Cardiac septum (tissue), 1 donor: ENCODE data around the gene PSMG1. TPM values are rescaled to one million over a fixed set of nuclear protein-coding genes. Genes with fewer than 3 reads are reported as not detected.

ENCODE experiments used
- DNase-seq: peaks from one replicate; pipeline ENCODE4 v3.0.0-alpha.2; 2020; ENCODE audit warnings: low spot score
- intact Hi-C: fragments of 100-400 bp; cut with DNase I; formaldehyde crosslinking; loops from one replicate; pipeline ENCODE4 v1.14.0; 2022
- total RNA-seq: library from RNA; stranded (reverse); fragmentation: NEBNext Ultra II Directional; extraction: Animal tissue kit (Norgen Biotek cat#: 25700); gene quantifications from one replicate; pipeline ENCODE4 v1.2.1, GENCODE V29; 2021
- donor health status: DM: no; HTN: no; CAD: no.

The PSMG1 gene
- total RNA-seq, 1 donor from 2014 or later, result 27.7 TPM

- no peak for DNase-seq
- intact Hi-C loops, result no loop called here
Observed at GRCh38 chr21:39134288-39134810, 48.9 kb downstream of the PSMG1 start.

GRCh38 chr21:39132248-39132647 lies 51.0 kb downstream of the PSMG1 start:
- no peak for DNase-seq
- intact Hi-C loops, result no loop called here

- intact Hi-C loops, result no loop called here
- DNase-seq, result no peak
Observed at GRCh38 chr21:39131791-39132190, 51.5 kb downstream of the PSMG1 start.

GRCh38 chr21:39127506-39127905 lies 55.7 kb downstream of the PSMG1 start:
- no peak for DNase-seq
- intact Hi-C loops, result loop anchor here (2.0 to 5.0 kb wide), 3 partner anchors 40 to 393 kb away; partner anchors contain the start of gene ETS2

GRCh38 chr21:39126486-39126806 lies 56.8 kb downstream of the PSMG1 start:
- DNase-seq, result no peak
- intact Hi-C loops, result loop anchor here (2.0 to 5.0 kb wide), 3 partner anchors 39 to 392 kb away; partner anchors contain the start of gene ETS2

- intact Hi-C loops, result loop anchor here (2.0 to 5.0 kb wide), 3 partner anchors 39 to 391 kb away; partner anchors contain the start of gene ETS2
- no peak for DNase-seq
Observed at GRCh38 chr21:39125752-39126485, 57.3 kb downstream of the PSMG1 start.

Other genes starting within 250 kb of the PSMG1 start
- 38.9 TPM for gene BRWD1, start 130.2 kb upstream of the PSMG1 start, total RNA-seq
- gene HMGN1, start 165.6 kb upstream of the PSMG1 start, total RNA-seq, result 88.7 TPM